HEK293 (cell line): Measurements from ENCODE around the gene SLC25A40.

ENCODE experiments used
- CTCF ChIP-seq: fragments of 450-650 bp; formaldehyde crosslinking; IDR thresholded peaks from 2 replicates; pipeline ENCODE4 v1.5.1; 2016; ENCODE audit warnings: missing biosample characterization, missing genetic modification characterization
- KLF1 ChIP-seq: fragments of 450-650 bp; formaldehyde crosslinking; IDR thresholded peaks from 2 replicates; pipeline ENCODE4 v1.5.1; 2016; ENCODE audit warnings: missing biosample characterization, missing genetic modification characterization
- TRIM28 ChIP-seq: IDR thresholded peaks from 2 replicates; pipeline ENCODE4 v1.6.1; 2011; ENCODE audit warnings: low read length, control low read depth, borderline replicate concordance
- YY1 ChIP-seq: fragments of 450-650 bp; formaldehyde crosslinking; IDR thresholded peaks from 2 replicates; pipeline ENCODE4 v1.5.1; 2018; ENCODE audit warnings: missing biosample characterization, missing genetic modification characterization
- ZFHX2 ChIP-seq: fragments of 450-650 bp; formaldehyde crosslinking; conservative IDR thresholded peaks from 2 replicates; pipeline ENCODE4 v1.5.1; 2016; ENCODE audit warnings: missing biosample characterization, missing genetic modification characterization
- ZNF18 ChIP-seq: fragments of 450-650 bp; formaldehyde crosslinking; IDR thresholded peaks from 2 replicates; pipeline ENCODE4 v1.5.1; 2016; ENCODE audit warnings: missing biosample characterization, missing genetic modification characterization
- ZNF274 ChIP-seq, 2 experiments: fragments of 200-500 bp in 1 of 2; fragments of 450-650 bp in 1 of 2; sonication (Bioruptor generic) in 1 of 2; formaldehyde crosslinking in 1 of 2; IDR thresholded peaks; 2 replicates each; pipeline versions ENCODE4 v1.5.1 to v1.6.1; 2014 to 2016; ENCODE audit warnings: borderline replicate concordance in 1 of 2, inconsistent platforms in 1 of 2, low read length in 1 of 2, missing biosample characterization in 1 of 2, missing genetic modification characterization in 1 of 2
- ZNF600 ChIP-seq: fragments of 450-650 bp; formaldehyde crosslinking; IDR thresholded peaks from 2 replicates; pipeline ENCODE4 v1.5.1; 2016; ENCODE audit warnings: missing biosample characterization, missing genetic modification characterization
- ZNF701 ChIP-seq: fragments of 450-650 bp; formaldehyde crosslinking; IDR thresholded peaks from 2 replicates; pipeline ENCODE4 v1.5.1; 2016; ENCODE audit warnings: missing biosample characterization, missing genetic modification characterization
- ZSCAN30 ChIP-seq: fragments of 450-650 bp; IDR thresholded peaks from 2 replicates; pipeline ENCODE4 v1.5.1; 2018; ENCODE audit warnings: missing biosample characterization, mild to moderate bottlenecking, missing genetic modification characterization, moderate library complexity
- TF ChIP-seq, protein P1 (sequence below): fragments of 450-650 bp; formaldehyde crosslinking; IDR thresholded peaks from 2 replicates; pipeline ENCODE4 v1.5.1; 2016; ENCODE audit warnings: missing biosample characterization, missing genetic modification characterization

DNA sequence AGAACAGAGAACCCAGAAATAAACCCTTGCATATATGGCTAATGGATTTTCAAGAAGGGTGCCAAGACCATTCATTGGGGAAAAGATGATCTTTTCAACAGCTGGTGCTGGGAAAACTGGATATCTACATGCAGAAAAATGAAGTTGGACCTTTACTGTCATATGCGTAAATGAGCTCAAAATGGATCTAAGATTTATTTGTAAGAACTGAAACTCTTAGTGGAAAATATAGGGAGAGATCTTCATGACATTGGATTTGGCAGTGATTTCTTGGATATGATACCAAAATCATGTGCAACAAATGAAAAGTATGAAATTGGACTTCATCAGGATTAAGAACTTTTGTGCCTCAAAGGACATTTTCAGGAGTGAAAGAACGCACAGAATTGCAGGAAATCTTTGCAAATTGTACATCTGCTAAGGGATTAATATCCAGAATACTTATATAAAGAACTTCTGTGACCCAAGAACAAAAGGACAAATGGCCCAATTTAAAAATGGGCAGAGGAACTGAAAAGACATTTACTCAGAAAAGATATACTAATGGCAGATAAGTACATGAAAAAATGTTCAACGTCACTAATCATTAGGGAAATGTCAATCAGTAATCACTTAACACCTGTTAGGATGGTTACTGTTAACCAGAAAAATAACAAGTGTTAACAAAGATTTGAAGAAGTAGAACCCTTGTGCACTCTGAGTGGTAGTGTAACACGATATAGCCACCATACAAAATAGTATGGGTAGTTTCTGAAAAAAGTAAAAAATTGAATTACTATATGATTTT is 6.2 kb upstream of the SLC25A40 start:
- TF ChIP-seq ZNF18 (tag by site-specific recombination) = no peak
- no peak for TF ChIP-seq ZNF600 (tag by site-specific recombination)
- TF ChIP-seq, protein P1, sequence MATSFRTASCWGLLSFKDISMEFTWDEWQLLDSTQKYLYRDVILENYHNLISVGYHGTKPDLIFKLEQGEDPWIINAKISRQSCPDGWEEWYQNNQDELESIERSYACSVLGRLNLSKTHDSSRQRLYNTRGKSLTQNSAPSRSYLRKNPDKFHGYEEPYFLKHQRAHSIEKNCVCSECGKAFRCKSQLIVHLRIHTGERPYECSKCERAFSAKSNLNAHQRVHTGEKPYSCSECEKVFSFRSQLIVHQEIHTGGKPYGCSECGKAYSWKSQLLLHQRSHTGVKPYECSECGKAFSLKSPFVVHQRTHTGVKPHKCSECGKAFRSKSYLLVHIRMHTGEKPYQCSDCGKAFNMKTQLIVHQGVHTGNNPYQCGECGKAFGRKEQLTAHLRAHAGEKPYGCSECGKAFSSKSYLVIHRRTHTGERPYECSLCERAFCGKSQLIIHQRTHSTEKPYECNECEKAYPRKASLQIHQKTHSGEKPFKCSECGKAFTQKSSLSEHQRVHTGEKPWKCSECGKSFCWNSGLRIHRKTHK (tag by site-specific recombination) = no peak
- TF ChIP-seq YY1 (tag by site-specific recombination) = no peak
- no peak for TF ChIP-seq ZFHX2
- no peak for TF ChIP-seq CTCF
- no peak for TF ChIP-seq TRIM28
- no peak for TF ChIP-seq ZSCAN30 (tag by site-specific recombination)
- TF ChIP-seq ZNF701 (tag by site-specific recombination) = no peak
- no peak for TF ChIP-seq KLF1 (tag by site-specific recombination)
- TF ChIP-seq ZNF274 (IDR thresholded peaks at IDR 0.05; ENCODE audit: low read length) = no peak
- TF ChIP-seq ZNF274 (tag by site-specific recombination; IDR thresholded peaks at IDR 0.05; ENCODE audit: borderline replicate concordance) = no peak
